ENCODE data around the gene KRTAP4-5.
"Not testable (repeated sequence)": the region's sequence is repeated elsewhere in the genome, so short reads cannot be mapped to it uniquely, and the experiment has no call there.

The KRTAP4-5 gene

GRCh38 chr17:41149652-41149985 is at the start of gene KRTAP4-5:
Gene KRTAP4-5 (minus strand): TSS chr17:41149825. CDS start chr17:41149767, 58 bp downstream.
- no peak for DNase-seq (ENCODE audit: low spot score)

- DNase-seq (ENCODE audit: low spot score) = no peak
Measured at GRCh38 chr17:41196068-41196467, 46.4 kb upstream of the KRTAP4-5 start.

- no peak for DNase-seq (ENCODE audit: low spot score)
Measured at GRCh38 chr17:41190328-41190727, 40.7 kb upstream of the KRTAP4-5 start.

GRCh38 chr17:41189837-41190318 is 40.3 kb upstream of the KRTAP4-5 start, which contains the start of gene KRTAP9-1:
Gene KRTAP9-1 (plus strand): TSS chr17:41189887. CDS start chr17:41189887, 0 bp downstream.
- not testable (repeated sequence) for DNase-seq (ENCODE audit: low spot score)

GRCh38 chr17:41186872-41187271 is 37.2 kb upstream of the KRTAP4-5 start:
- DNase-seq (ENCODE audit: low spot score) = no peak

- DNase-seq (ENCODE audit: low spot score) = no peak
Measured at GRCh38 chr17:41185001-41185400, 35.4 kb upstream of the KRTAP4-5 start.

- DNase-seq (ENCODE audit: low spot score) = no peak
Measured at GRCh38 chr17:41184480-41184961, 34.9 kb upstream of the KRTAP4-5 start, which contains the start of gene KRTAP4-1. Gene KRTAP4-1 (minus strand): TSS chr17:41184911. CDS start chr17:41184854, 57 bp downstream.

- DNase-seq (ENCODE audit: low spot score) = no peak
Measured at GRCh38 chr17:41178843-41179616, 29.4 kb upstream of the KRTAP4-5 start.

GRCh38 chr17:41178341-41178740 is 28.7 kb upstream of the KRTAP4-5 start:
- DNase-seq (ENCODE audit: low spot score) = no peak

- DNase-seq (ENCODE audit: low spot score) = no peak
Measured at GRCh38 chr17:41177727-41178271, 28.2 kb upstream of the KRTAP4-5 start, which contains the start of gene KRTAP4-2. Gene KRTAP4-2 (minus strand): TSS chr17:41178221. CDS start chr17:41178164, 57 bp downstream.

- no peak for DNase-seq (ENCODE audit: low spot score)
Measured at GRCh38 chr17:41176744-41177387, 27.2 kb upstream of the KRTAP4-5 start.

GRCh38 chr17:41171886-41172285 is 22.3 kb upstream of the KRTAP4-5 start:
- no peak for DNase-seq (ENCODE audit: low spot score)

- DNase-seq (ENCODE audit: low spot score) = no peak
Measured at GRCh38 chr17:41168121-41168520, 18.5 kb upstream of the KRTAP4-5 start, which contains the start of gene KRTAP4-3. Gene KRTAP4-3 (minus strand): TSS chr17:41168221. CDS start chr17:41168172, 49 bp downstream.

- no peak for DNase-seq (ENCODE audit: low spot score)
Measured at GRCh38 chr17:41167561-41167960, 17.9 kb upstream of the KRTAP4-5 start.

GRCh38 chr17:41163828-41164227 is 14.2 kb upstream of the KRTAP4-5 start:
- no peak for DNase-seq (ENCODE audit: low spot score)

GRCh38 chr17:41160648-41161047 is 11.0 kb upstream of the KRTAP4-5 start, which contains the start of gene KRTAP4-4:
Gene KRTAP4-4 (minus strand): TSS chr17:41160748. CDS start chr17:41160691, 57 bp downstream.
- DNase-seq (ENCODE audit: low spot score) = no peak

- not testable (repeated sequence) for DNase-seq (ENCODE audit: low spot score)
Measured at GRCh38 chr17:41160190-41160589, 10.6 kb upstream of the KRTAP4-5 start.

GRCh38 chr17:41153856-41154255 is 4.2 kb upstream of the KRTAP4-5 start:
- DNase-seq (ENCODE audit: low spot score) = no peak

GRCh38 chr17:41151525-41151924 is 1.9 kb upstream of the KRTAP4-5 start:
- no peak for DNase-seq (ENCODE audit: low spot score)

- DNase-seq (ENCODE audit: low spot score) = no peak
Measured at GRCh38 chr17:41150026-41150425, 401 bp upstream of the KRTAP4-5 start.

- not testable (repeated sequence) for DNase-seq (ENCODE audit: low spot score)
Measured at GRCh38 chr17:41148971-41149651, 514 bp downstream of the KRTAP4-5 start.
